Measurements from ENCODE around the gene SLC25A19. TPM values are rescaled to one million over a fixed set of nuclear protein-coding genes. Genes with fewer than 3 reads are reported as not detected.

The SLC25A19 gene
- total RNA-seq, 3 donors from 2014 or later (not counting 1 experiment from before 2014, with no cell fraction given) = 12.1 to 17.7 (median 14.8) TPM

- H3K36me3 Mint-ChIP-seq = no peaks in the 10 kb centered on the region
- H3K4me3 Mint-ChIP-seq = no peak overlapping the region
- H3K27ac Mint-ChIP-seq = peak overlapping the region; percentile 77 to 78
- Histone ChIP-seq H3K27ac (ENCODE audit: low read length) (no peak overlapping the region), H3K27me3 (ENCODE audit: control insufficient read depth, insufficient read depth, low read length) (no peaks in the 10 kb centered on the region), H3K4me3 (ENCODE audit: low read length) (no peak overlapping the region), H3K4me1 (ENCODE audit: control insufficient read depth, insufficient read depth, low read length) (peaks cover 25% of the 10 kb centered on the region), H3K9me3 (ENCODE audit: control insufficient read depth, insufficient read depth, low read length) (no peaks in the 10 kb centered on the region), H3K36me3 (ENCODE audit: control insufficient read depth, insufficient read depth, low read length) (peaks cover 81% of the 10 kb centered on the region)
- H3K27me3 Mint-ChIP-seq (ENCODE audit: low read depth in 2 of 2) = no peaks in the 10 kb centered on the region
- ATAC-seq (no peak), DNase-seq (no peak)
- intact Hi-C loops (cut with micrococcal nuclease) = loop anchor here (1.0 kb wide), 1 partner anchor 124 kb away; no protein-coding TSS in a partner anchor
- peaks cover 5 to 7% of the 10 kb centered on the region in 2 donors for H3K4me1 Mint-ChIP-seq
- no peak for TF ChIP-seq CTCF (IDR thresholded peaks at IDR 0.05)
- 95% methylated on average over 11 of the region's 11 CpGs for WGBS (ENCODE audit: insufficient coverage)
- no peaks in the 10 kb centered on the region for H3K9me3 Mint-ChIP-seq
Measured at GRCh38 chr17:75238020-75238580, 51.1 kb downstream of the SLC25A19 start.

- Mint-ChIP-seq H3K9me3 (no peaks in the 10 kb centered on the region), H3K4me3 (no peak overlapping the region), H3K36me3 (no peaks in the 10 kb centered on the region), H3K27me3 (ENCODE audit: low read depth in 2 of 2) (no peaks in the 10 kb centered on the region), H3K27ac (no peak overlapping the region), H3K4me1 (peaks cover 5 to 7% of the 10 kb centered on the region in 2 donors)
- TF ChIP-seq CTCF (IDR thresholded peaks at IDR 0.05) = no peak
- intact Hi-C loops (cut with micrococcal nuclease) = loop anchor here (1.0 kb wide), 1 partner anchor 123 kb away; no protein-coding TSS in a partner anchor
- Histone ChIP-seq H3K27me3 (ENCODE audit: control insufficient read depth, insufficient read depth, low read length) (no peaks in the 10 kb centered on the region), H3K9me3 (ENCODE audit: control insufficient read depth, insufficient read depth, low read length) (no peaks in the 10 kb centered on the region), H3K4me1 (ENCODE audit: control insufficient read depth, insufficient read depth, low read length) (peaks cover 18% of the 10 kb centered on the region), H3K4me3 (ENCODE audit: low read length) (no peak overlapping the region), H3K36me3 (ENCODE audit: control insufficient read depth, insufficient read depth, low read length) (peaks cover 83% of the 10 kb centered on the region), H3K27ac (ENCODE audit: low read length) (no peak overlapping the region)
- no peak for DNase-seq
- WGBS (ENCODE audit: insufficient coverage) = 94% methylated on average over 10 of the region's 12 CpGs
- ATAC-seq = no peak
Measured at GRCh38 chr17:75237100-75238014, 51.9 kb downstream of the SLC25A19 start.

- no peak for TF ChIP-seq CTCF (IDR thresholded peaks at IDR 0.05)
- intact Hi-C loops (cut with micrococcal nuclease) = no loop called here
- Mint-ChIP-seq H3K4me3 (no peak overlapping the region), H3K27me3 (ENCODE audit: low read depth in 2 of 2) (no peaks in the 10 kb centered on the region), H3K9me3 (no peaks in the 10 kb centered on the region), H3K36me3 (no peaks in the 10 kb centered on the region), H3K27ac (no peak overlapping the region), H3K4me1 (no peaks in the 10 kb centered on the region)
- Histone ChIP-seq H3K4me1 (ENCODE audit: control insufficient read depth, insufficient read depth, low read length) (peaks cover 9% of the 10 kb centered on the region), H3K27me3 (ENCODE audit: control insufficient read depth, insufficient read depth, low read length) (no peaks in the 10 kb centered on the region), H3K9me3 (ENCODE audit: control insufficient read depth, insufficient read depth, low read length) (no peaks in the 10 kb centered on the region), H3K27ac (ENCODE audit: low read length) (no peak overlapping the region), H3K4me3 (ENCODE audit: low read length) (no peak overlapping the region), H3K36me3 (ENCODE audit: control insufficient read depth, insufficient read depth, low read length) (peaks cover 75% of the 10 kb centered on the region)
- ATAC-seq (no peak), DNase-seq (no peak)
- 98% methylated on average over 13 of the region's 13 CpGs for WGBS (ENCODE audit: insufficient coverage)
Measured at GRCh38 chr17:75232786-75233185, 56.4 kb downstream of the SLC25A19 start.

Measured in natural killer cell (primary cell).